Inflammatory macrophage (primary cell): Measurements from ENCODE around the gene MID1IP1.

Experiments
- DNase-seq, 2 donors: peaks; one replicate each; pipeline ENCODE4 v3.0.0-alpha.2; 2020 to 2022

MID1IP1 gene

GRCh38 chrX:38816155-38816554, 14.9 kb downstream of the MID1IP1 start:
- DNase-seq = no peak

GRCh38 chrX:38817004-38817703, 15.9 kb downstream of the MID1IP1 start:
- peak; percentile 11 to 50 for DNase-seq

- DNase-seq = no peak
These were observed 17.9 kb downstream of the MID1IP1 start for GRCh38 chrX:38819163-38819562.

GRCh38 chrX:38819709-38820108, 18.4 kb downstream of the MID1IP1 start:
- DNase-seq = no peak

- DNase-seq = no peak
These were observed 19.5 kb downstream of the MID1IP1 start for GRCh38 chrX:38820751-38821150.

GRCh38 chrX:38824176-38824575, 22.9 kb downstream of the MID1IP1 start:
- DNase-seq = no peak

- no peak for DNase-seq
These were observed 30.7 kb downstream of the MID1IP1 start for GRCh38 chrX:38831949-38832348.

GRCh38 chrX:38837389-38837788, 36.1 kb downstream of the MID1IP1 start:
- no peak for DNase-seq

- DNase-seq = no peak
These were observed 38.0 kb downstream of the MID1IP1 start for GRCh38 chrX:38839277-38839676.

GRCh38 chrX:38839944-38840343, 38.7 kb downstream of the MID1IP1 start:
- DNase-seq = no peak

- DNase-seq = no peak
These were observed 40.5 kb downstream of the MID1IP1 start for GRCh38 chrX:38841750-38842149.

- DNase-seq = no peak
These were observed 44.2 kb downstream of the MID1IP1 start for GRCh38 chrX:38845426-38845825.

- no peak for DNase-seq
These were observed 46.1 kb downstream of the MID1IP1 start for GRCh38 chrX:38847206-38847902.

GRCh38 chrX:38847903-38848230, 46.6 kb downstream of the MID1IP1 start:
- DNase-seq = no peak

- DNase-seq = peak; percentile 71 to 73
These were observed 47.6 kb downstream of the MID1IP1 start for GRCh38 chrX:38848671-38849455.

GRCh38 chrX:38850807-38851544, 49.7 kb downstream of the MID1IP1 start:
- peak; percentile 13 to 29 for DNase-seq

- DNase-seq = no peak
These were observed 53.0 kb downstream of the MID1IP1 start for GRCh38 chrX:38854305-38854704.
